Astrocyte of the hippocampus (primary cell): Measurements from ENCODE around the gene VPS4A.
"Not testable (repeated sequence)": the region's sequence is repeated elsewhere in the genome, so short reads cannot be mapped to it uniquely, and the experiment has no call there.

Experiments used
- DNase-seq: peaks from one replicate; pipeline ENCODE4 v3.0.0; 2011; ENCODE audit warnings: low read depth, low spot score

The VPS4A gene

GRCh38 chr16:69327585-69328310 lies 16.6 kb downstream of the VPS4A start:
- DNase-seq, result no peak

- peak; percentile 33 for DNase-seq
Observed at GRCh38 chr16:69328854-69329316, 17.7 kb downstream of the VPS4A start.

GRCh38 chr16:69329369-69330285 lies 18.5 kb downstream of the VPS4A start:
- DNase-seq, result peak; percentile 63

- DNase-seq, result peak; percentile 97
Observed at GRCh38 chr16:69330286-69331109, 19.3 kb downstream of the VPS4A start, which contains the start of gene PDF. PDF (minus strand) TSS chr16:69330588; CDS start chr16:69330570, 18 bp downstream.

- DNase-seq, result no peak
Observed at GRCh38 chr16:69334696-69335095, 23.5 kb downstream of the VPS4A start.

GRCh38 chr16:69338557-69339288 lies 27.6 kb downstream of the VPS4A start:
- DNase-seq, result no peak

GRCh38 chr16:69339289-69340094 lies 28.3 kb downstream of the VPS4A start, which contains the start of the genes COG8 and NIP7:
COG8 (minus strand) TSS chr16:69339564; CDS start chr16:69339552, 12 bp downstream.
NIP7 (plus strand) TSS chr16:69339772; CDS start chr16:69339830, 58 bp downstream.
- peak; percentile 99 for DNase-seq

GRCh38 chr16:69340095-69340644 lies 29.0 kb downstream of the VPS4A start:
- DNase-seq, result peak; percentile 24

- DNase-seq, result no peak
Observed at GRCh38 chr16:69344171-69344570, 33.0 kb downstream of the VPS4A start.

GRCh38 chr16:69345923-69346322 lies 34.8 kb downstream of the VPS4A start:
- no peak for DNase-seq

- DNase-seq, result no peak
Observed at GRCh38 chr16:69346683-69347082, 35.5 kb downstream of the VPS4A start.

GRCh38 chr16:69348222-69348621 lies 37.1 kb downstream of the VPS4A start:
- DNase-seq, result no peak

- DNase-seq, result no peak
Observed at GRCh38 chr16:69349536-69349935, 38.4 kb downstream of the VPS4A start.

GRCh38 chr16:69350536-69351133 lies 39.5 kb downstream of the VPS4A start:
- no peak for DNase-seq

- DNase-seq, result no peak
Observed at GRCh38 chr16:69351309-69352027, 40.3 kb downstream of the VPS4A start, which contains the start of gene TMED6. TMED6 (minus strand) TSS chr16:69351786; CDS start chr16:69351753, 33 bp downstream.

GRCh38 chr16:69360070-69360469 lies 48.9 kb downstream of the VPS4A start:
- DNase-seq, result not testable (repeated sequence)

GRCh38 chr16:69363281-69363717 lies 52.1 kb downstream of the VPS4A start:
- no peak for DNase-seq

GRCh38 chr16:69364088-69364487 lies 52.9 kb downstream of the VPS4A start:
- no peak for DNase-seq
